Measurements from ENCODE around the gene DYNC1H1.

The DYNC1H1 gene

GRCh38 chr14:102047808-102048540 lies 83.6 kb downstream of the DYNC1H1 start:
- TF ChIP-seq ZFX (IDR thresholded peaks at IDR 0.05): no peak
- no peak for TF ChIP-seq CTCF (conservative IDR thresholded peaks at IDR 0.05)
- H3K27ac ChIP-seq: no peak overlapping the region

- no peak for TF ChIP-seq ZFX (IDR thresholded peaks at IDR 0.05)
- no peak for TF ChIP-seq CTCF (conservative IDR thresholded peaks at IDR 0.05)
- no peak overlapping the region for H3K27ac ChIP-seq
These were observed 85.1 kb downstream of the DYNC1H1 start for GRCh38 chr14:102049258-102050025.

GRCh38 chr14:102050026-102050405 lies 85.6 kb downstream of the DYNC1H1 start:
- TF ChIP-seq ZFX (IDR thresholded peaks at IDR 0.05): no peak
- TF ChIP-seq CTCF (conservative IDR thresholded peaks at IDR 0.05): no peak
- no peak overlapping the region for H3K27ac ChIP-seq

- H3K27ac ChIP-seq: no peak overlapping the region
- TF ChIP-seq ZFX (IDR thresholded peaks at IDR 0.05) (no peak), CTCF (conservative IDR thresholded peaks at IDR 0.05) (no peak)
These were observed 86.3 kb downstream of the DYNC1H1 start for GRCh38 chr14:102050625-102051024.

- H3K27ac ChIP-seq: no peak overlapping the region
- TF ChIP-seq ZFX (IDR thresholded peaks at IDR 0.05): no peak
- no peak for TF ChIP-seq CTCF (conservative IDR thresholded peaks at IDR 0.05)
These were observed 88.1 kb downstream of the DYNC1H1 start for GRCh38 chr14:102052522-102052921.

- no peak overlapping the region for H3K27ac ChIP-seq
- TF ChIP-seq CTCF (conservative IDR thresholded peaks at IDR 0.05): no peak
- no peak for TF ChIP-seq ZFX (IDR thresholded peaks at IDR 0.05)
These were observed 91.0 kb downstream of the DYNC1H1 start for GRCh38 chr14:102055181-102055901.

Data from C4-2B (cell line).